HG03432 (cell line): Measurements from ENCODE around the gene PIK3C3.
"Not testable (repeated sequence)": the region's sequence is repeated elsewhere in the genome, so short reads cannot be mapped to it uniquely, and the experiment has no call there.

Experiments used
- ATAC-seq: cut with Tn5 transposase; IDR thresholded peaks from one replicate; pipeline ENCODE4 v1.9.1; 2021; ENCODE audit warnings: mild to moderate bottlenecking, moderate library complexity; ENCODE audit not compliant: unreplicated experiment

Gene PIK3C3

DNA sequence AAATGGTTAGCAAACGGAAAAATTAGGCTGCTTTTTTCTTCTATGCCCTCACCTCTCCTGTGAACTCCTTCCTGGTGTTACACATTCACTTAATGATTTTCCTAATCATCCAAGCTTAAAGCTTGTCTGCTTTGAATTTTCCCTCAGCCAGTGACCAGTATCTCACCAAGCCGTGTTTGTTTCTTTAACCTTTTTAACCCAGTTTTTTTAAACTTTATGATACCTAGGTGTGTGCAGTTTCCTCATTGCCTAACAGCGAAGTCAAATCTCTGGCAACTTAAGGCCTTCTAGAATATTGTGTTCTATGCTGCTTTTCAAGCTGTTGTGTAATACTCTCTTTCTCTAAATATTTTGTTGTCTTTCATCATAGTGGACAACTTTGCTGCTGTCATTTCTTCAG, 113.0 kb downstream of the PIK3C3 start:
- no peak for ATAC-seq

DNA sequence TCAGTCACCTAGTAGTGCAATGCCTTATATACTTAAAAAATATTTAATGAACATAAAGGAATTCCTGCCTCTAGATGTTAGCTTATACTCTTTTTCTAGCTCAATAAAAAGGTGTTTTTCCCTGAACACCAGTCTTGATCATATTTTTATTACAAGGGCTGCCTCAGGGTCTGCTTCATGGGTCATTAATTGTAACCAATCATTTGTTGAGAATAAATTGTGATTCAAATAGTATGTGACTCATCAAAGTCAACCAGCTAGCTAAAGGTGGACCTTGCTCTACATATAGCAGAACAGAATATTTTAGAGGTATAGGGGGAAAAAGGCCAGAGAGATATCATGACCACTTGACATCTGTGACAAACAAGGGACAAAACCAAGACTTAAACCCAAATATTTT, 114.0 kb downstream of the PIK3C3 start:
- ATAC-seq: no peak

DNA sequence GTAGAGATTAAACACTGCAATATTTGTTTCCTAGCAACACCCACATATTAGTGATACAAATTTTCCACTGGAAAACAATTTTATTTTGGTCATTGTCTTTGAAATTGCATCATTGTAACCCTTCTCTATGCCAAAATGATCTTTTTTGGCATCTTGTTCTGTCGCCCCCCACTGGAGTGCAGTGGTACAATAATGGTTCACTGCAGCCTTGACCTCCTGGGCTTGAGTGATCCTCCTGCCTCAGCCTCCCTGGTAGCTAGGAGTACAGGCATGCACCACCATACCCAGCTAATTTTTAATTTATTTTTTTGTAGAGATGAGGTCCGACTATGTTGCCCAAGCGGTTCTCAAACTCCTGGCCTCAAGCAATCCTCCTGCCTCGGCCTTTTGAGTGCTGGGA, 117.4 kb downstream of the PIK3C3 start:
- ATAC-seq: no peak

DNA sequence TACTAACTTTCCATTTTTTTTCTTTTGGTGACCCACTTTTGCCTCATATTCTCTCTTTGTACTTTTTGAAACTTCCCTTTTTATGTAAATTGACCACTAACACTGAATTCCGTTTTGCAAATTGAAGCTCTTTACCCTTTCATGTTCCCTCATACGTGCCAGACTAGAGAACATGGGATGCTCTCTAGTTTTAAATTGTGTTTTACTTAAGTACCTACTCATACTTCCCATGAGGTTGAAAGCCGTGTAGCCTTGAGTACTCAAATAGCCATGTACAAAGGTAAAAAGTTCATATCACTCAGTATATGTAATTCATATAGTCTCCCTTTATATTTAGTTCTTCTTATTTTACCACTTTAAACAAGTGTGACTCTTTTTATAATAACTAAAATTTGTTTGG, 119.7 kb downstream of the PIK3C3 start:
- no peak for ATAC-seq

DNA sequence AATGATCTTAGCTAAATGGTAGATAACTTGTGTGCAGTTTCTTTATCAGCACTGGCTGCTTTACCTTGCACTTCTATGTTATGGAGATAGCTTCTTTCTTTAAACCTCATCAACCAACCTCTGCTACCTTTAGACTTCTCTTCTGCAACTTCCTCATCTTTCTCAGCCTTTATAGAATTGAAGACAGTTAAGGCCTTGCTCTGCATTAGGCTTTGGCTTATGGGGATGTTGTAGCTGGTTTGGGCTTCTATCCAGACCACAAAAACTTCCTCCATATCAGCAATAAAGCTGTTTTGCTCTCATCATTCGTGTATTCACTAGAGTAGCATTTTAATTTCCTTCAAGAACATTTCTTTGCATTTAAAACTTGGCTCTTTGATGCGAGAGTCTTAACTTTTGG, 123.7 kb downstream of the PIK3C3 start:
- no peak for ATAC-seq

DNA sequence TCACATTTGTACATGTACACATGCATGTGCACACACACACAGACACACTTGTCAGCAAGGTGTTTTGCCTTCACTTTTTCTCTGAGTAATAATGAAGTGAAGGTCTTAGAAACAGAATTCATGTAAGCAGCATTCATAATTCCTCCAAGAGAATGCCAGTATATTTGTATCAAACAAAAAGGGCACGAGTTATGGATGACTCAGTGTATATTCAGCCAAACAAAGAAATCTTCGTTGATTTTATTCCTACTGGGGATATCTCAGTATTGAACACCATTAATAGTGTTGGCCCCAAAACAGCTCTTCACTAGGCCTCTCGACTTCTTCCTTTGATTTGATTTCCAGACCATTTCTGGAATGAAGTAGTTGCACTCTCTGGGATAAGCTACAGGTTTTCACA, 125.3 kb downstream of the PIK3C3 start:
- ATAC-seq: no peak

DNA sequence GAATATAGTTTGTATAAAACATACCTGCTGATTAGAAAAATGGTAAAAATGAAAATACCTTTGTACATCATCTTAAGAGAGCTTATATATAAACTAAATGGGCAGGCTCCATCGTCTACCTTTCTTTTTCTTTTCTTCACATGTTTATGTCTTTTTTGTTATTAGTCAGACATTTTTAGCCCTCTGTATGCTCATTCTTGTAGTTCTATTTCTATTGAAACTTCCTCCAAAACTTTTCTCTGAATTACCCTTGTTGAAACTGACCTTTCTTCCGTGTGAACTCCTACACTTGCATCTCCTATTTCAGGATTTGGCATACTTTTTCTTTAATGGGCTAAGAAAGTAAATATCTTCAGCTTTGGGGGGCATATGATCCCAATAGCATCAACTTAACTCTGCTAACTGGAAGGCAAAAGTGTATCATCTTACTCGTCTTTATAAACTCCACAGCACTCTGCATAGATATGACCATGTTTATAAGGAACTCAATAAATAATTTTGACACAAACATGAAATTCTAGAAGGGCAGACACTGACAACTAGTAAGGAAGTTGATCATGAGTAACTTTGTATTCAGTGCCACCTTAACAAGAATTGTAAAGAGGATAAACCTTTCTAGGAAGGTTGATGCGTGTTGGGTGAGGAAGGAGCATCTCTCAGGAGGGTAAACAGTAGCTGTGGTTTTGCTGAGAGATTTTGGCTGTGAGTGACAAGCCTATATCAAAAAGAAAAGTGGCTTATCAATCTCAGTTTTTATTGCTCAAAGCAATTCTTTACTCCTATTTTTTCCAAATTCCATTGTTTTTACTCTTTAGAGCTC, 127.6 kb downstream of the PIK3C3 start:
- ATAC-seq: no peak

DNA sequence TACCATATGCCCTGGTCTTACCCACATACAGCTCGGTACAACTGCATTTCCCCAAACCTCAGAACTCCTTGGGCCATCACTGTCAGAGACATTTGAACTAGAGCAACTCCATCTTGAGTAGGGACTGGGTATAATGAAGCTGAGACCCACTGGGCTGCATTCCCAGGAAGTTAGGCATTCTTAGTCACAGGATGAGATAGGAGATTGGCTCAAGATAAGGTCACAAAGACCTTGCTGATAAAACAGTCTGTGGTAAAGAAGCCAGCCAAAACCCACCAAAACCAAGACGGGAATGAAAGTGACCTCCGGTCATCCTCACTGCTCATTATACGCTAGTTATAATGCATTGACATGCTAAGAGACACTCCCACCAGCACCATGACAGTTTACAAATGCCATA, 131.3 kb downstream of the PIK3C3 start:
- no peak for ATAC-seq

DNA sequence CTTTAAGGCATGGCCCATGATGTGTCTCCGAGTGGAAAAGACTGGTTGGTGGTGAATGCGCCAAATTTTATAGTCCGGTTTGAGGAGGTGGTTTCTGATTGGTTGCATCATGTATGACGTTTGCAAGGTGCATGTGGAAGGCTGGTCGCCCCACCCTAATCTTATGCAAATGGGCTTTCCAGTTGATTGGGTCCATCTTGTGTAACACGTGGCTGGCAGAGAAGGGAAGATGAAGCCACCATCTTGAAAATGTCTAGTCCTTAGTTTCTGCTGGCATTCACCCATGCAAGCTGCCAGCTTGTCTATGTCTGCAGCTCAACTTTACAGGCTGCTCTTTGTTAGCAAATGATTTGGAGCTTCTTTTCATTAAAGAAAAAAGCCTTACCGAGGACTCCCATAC, 132.2 kb downstream of the PIK3C3 start:
- no peak for ATAC-seq

DNA sequence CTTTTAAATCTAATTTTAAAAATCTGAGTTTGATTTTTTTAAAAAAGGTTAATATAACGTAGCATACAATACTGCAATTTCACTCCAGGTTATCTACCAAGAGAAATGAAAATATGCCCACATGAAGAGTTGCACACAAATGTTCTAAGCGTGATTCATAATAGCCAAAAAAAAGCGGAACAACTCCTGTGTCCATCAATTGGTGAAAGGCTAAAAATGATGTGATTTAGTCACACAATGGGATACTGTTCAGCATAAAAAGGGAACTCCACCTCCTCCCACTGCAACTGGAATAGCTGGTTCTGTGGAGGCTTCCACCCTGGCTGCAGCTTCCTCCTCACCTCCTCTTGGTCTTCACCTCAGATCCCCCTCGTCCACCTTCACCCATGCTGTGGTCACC, 132.8 kb downstream of the PIK3C3 start:
- ATAC-seq: no peak

DNA sequence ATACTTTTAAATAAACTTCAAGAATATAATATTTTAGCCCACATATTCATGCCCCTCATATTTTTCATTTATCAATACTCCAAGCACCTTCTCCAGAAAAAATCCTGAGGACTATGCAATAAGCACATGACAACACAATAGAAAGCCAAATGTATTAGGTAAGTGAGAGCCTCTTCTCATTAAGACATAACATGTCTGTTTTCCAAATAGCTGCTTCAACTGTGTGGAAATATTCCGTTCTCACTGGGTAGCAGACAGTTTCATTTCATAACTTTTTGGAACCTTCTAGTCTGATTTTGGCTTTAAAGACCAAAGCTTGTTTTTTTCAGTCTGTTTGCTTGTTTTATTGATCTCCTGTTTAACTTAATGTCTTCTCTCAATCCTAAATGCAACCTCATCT, 137.8 kb downstream of the PIK3C3 start:
- ATAC-seq: no peak

DNA sequence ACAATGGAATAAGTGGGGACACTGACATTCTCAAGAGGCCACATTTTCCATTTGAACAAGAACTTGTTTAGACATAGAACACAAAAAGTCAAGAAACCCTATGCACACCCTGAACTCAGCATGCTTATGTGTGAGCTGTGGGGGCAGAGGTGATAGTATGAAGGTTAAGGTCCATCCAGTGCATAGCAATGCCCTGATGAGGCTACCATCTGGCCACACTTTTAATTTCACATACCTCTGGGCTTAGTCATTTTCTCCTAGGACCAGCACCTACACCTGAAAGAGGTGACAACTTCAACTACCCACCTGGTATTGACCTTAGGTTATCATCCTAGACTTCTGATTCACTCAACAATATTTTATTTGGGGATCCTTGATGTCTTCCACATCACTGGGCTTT, 139.8 kb downstream of the PIK3C3 start:
- ATAC-seq: no peak

DNA sequence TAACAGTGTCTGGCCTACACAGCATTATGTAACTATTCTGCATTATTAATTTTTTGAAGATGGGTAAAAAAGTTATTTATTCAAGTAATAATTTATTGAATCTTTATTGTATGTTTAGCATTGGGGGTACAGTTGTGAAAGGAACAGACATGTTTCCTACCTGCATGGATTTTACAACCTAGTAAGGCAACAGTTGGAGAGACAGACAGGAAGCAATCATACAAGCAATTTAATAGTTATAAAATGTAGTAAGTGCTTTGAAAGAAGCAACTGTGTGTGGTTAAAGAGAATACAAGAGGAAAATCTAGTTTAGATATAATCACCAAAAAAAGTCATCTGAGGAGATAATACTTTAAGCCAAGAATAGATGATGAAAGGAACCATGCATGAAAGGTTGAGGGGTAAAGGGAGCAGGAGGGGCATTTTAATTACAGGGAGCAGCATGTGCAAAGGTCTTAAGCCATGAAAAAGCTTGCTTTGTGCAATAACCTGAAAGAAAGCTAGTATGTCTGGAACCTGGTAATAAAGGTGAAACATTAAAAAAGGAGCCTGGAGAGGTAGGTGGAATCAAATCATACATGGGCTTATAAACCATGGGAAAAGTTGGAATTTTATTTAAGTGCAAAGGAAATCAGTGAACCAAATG, 140.8 kb downstream of the PIK3C3 start:
- ATAC-seq: no peak

DNA sequence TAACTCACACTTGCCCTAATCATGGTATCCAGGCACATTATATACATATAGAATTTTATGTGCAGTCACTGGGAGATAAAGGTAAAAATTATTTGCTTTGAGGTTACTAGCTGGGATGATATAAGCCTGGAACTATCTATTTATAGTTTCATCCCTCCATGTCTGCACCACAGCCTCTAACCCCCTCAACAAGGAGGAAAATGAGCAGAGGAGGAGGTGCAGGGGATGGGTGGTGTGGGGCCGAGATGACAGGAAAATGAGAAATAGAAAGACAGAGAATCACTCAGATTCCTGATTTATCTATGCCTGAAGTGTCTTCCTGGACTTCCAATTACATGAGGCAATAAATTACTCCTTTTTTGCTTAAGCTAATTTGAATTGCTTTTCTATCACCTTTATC, 145.2 kb downstream of the PIK3C3 start:
- no peak for ATAC-seq

DNA sequence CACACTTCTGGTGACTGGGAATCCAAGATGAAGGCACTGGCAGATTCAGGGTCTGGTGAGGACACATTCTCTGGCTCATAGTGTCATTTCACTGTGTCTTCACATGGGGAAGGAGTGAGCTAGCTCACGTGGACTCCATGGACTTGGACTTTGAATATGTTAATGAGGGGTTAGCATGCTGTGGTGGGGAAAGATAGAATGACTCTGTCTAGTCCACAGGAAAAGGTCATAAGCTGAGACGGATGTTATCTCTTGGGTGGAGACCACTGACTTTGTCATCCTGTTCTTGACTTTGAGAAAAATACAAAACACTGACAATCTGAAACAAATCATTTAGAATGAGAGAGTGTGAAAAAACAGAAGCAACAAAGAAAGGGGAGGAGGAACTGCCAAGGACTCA, 145.9 kb downstream of the PIK3C3 start:
- no peak for ATAC-seq

DNA sequence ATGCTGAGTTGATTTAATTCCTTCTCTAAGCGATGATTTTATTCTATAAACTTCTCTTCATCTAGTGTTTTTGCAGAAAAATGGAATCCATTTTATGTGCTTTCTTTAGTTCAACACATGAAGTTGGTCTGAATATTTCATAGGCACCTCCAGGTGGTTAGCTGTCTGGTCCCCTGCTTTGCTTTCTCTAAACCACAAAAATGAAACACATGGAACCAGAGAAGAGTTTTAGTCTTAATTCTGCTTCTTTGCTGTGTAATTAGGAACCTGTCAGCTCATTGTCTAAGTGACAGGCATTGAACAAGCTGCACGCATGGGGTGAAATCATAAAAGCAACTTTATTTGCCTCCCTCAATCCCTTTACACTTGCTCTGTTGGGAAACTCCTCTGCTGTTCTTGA, 150.4 kb downstream of the PIK3C3 start:
- no peak for ATAC-seq

DNA sequence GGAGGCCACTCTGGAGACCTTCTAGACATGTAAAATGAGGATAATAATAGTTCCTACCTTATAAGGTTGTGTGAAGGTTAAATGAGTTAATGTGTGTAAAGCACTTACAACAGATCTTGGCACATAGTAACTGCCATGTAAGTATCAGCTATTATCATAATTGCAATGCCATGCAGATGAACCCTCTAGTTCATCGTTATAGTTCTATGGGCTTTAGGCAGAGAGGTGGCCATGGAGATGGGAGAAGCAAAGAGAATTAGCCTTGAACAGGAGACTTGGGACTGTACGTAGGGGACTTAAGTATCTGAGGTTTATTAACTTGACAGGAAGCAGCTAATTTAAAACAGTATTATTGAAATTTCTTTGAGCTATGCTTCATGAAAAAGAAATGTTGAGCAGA, 151.8 kb downstream of the PIK3C3 start:
- ATAC-seq: no peak

DNA sequence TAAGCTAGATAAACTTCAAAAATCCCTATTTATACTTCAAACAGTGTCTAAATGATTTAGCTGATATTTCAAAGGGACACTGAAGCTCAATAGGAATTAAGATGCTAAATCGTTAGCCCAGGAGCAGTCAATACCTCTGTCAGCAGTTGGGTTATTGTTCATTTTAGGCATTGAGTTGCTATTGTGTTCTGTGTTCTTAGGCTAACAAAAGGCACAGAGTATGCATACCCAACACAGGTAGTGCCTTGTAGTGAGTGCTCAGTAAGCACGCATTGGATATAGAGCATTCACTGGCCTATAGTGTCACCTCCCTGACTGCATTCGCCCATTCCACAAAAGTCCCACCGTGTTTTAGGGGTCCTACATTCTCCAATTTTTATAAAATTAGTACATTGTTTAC, 152.3 kb downstream of the PIK3C3 start:
- no peak for ATAC-seq

DNA sequence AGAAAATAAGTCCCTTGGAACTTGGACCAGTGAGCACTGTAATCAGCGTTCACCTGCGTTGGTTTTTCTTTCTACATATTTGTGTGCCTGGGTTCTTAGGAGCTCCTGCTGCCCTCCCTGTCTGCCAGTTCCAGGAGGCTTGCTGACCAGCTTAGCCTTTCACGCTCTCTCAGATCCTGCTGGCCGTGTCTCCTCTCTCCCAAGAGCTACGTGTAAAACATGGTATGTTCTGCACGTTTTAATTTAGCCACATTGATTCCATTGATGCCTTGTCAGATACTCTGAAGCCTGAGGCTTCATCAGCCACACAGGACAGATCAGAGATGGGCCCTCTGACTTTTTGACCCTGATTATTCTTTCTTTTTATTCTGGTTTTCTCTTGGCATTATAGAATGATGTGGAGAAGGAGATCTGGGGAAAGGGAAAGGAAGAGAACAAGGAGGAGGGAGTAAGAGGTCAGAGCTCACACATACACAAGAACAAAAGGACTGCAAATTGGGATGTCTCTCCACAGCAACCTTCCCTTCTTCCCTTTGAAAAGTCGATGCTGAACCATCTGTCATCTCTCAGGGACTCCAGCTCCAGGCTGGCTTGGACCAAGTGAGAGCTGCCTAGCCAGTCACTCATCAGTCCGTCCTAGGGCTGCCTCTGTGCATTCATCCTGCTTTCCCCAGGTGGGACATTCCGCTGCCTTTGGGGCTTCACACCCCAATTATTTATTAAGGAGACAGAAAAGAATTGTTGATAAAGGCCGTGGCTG, 152.8 kb downstream of the PIK3C3 start:
- ATAC-seq: no peak

DNA sequence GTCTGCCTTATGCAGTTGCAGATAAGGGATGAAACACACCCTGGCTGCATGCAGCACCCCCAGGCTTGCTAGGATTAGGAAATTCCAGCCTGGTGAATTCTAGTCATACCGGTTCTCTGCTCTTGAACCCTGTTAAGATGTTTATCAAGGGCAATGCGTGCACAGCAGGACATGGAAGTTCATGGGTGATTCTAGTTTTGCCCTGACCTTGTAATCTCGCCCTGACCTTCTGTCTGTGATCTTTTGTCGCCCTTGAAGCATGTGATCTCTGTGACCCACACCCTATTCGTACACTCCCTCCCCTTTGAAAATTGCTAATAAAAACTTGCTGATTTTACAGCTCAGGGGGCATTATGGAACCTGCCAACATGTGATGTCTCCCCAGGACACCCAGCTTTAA, 157.1 kb downstream of the PIK3C3 start:
- ATAC-seq: not testable (repeated sequence)

DNA sequence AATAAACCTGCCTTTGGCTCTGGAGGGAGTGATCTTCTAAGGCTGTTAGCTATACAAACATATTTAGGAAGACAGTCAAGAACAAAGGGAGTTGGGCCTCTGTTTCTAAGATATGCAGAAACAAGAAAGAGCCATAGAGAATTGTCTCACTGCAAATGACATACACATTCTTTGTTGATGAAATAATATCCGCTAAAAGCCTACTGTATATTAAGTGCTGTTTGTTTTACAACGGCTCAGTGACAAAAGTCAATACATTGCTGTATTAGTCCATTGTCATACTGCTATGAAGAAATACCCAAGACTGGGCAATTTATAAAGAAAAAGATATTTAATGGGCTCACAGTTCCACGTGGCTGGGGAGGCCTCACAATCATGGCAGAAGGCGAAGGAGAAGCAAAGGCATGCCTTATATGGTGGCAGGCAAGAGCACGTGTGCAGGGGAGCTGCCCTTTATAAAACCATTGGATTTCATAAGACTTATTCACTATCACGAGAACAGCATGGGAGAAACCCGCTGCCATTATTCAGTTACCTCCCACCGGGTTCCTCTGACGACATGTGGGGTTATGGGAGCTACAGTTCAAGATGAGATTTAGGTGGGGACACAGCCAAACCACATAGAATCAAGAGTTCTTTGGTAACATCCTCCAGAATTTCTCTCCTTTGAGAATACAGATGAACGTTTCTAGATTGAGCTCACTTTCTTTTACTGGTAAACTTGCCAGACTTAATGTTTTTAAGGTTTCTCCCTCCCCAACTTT, 157.8 kb downstream of the PIK3C3 start:
- no peak for ATAC-seq
